GM19324 (cell line): ENCODE measurements around the gene OPA1.

Experiments used
- ATAC-seq: cut with Tn5 transposase; IDR thresholded peaks from one replicate; pipeline ENCODE4 v1.9.1; 2021; ENCODE audit warnings: mild to moderate bottlenecking, moderate library complexity; ENCODE audit not compliant: unreplicated experiment, low FRiP score

OPA1 gene

GRCh38 chr3:193702967-193703366, 110.0 kb downstream of the OPA1 start:
- no peak for ATAC-seq

GRCh38 chr3:193704431-193704830, 111.4 kb downstream of the OPA1 start:
- no peak for ATAC-seq

- ATAC-seq = no peak
Observed at GRCh38 chr3:193708270-193708669, 115.3 kb downstream of the OPA1 start.

- no peak for ATAC-seq
Observed at GRCh38 chr3:193710286-193711165, 117.5 kb downstream of the OPA1 start.

- no peak for ATAC-seq
Observed at GRCh38 chr3:193711166-193711485, 118.1 kb downstream of the OPA1 start.

- no peak for ATAC-seq
Observed at GRCh38 chr3:193711523-193711963, 118.5 kb downstream of the OPA1 start.

- ATAC-seq = no peak
Observed at GRCh38 chr3:193711964-193712598, 119.1 kb downstream of the OPA1 start.

- ATAC-seq = no peak
Observed at GRCh38 chr3:193712938-193713337, 119.9 kb downstream of the OPA1 start.

- no peak for ATAC-seq
Observed at GRCh38 chr3:193714523-193715137, 121.6 kb downstream of the OPA1 start.

- no peak for ATAC-seq
Observed at GRCh38 chr3:193716150-193716549, 123.1 kb downstream of the OPA1 start.

- ATAC-seq = no peak
Observed at GRCh38 chr3:193719735-193720134, 126.7 kb downstream of the OPA1 start.

GRCh38 chr3:193720169-193720568, 127.2 kb downstream of the OPA1 start:
- ATAC-seq = no peak

- no peak for ATAC-seq
Observed at GRCh38 chr3:193722566-193722965, 129.6 kb downstream of the OPA1 start.

- ATAC-seq = no peak
Observed at GRCh38 chr3:193727089-193727488, 134.1 kb downstream of the OPA1 start.

- no peak for ATAC-seq
Observed at GRCh38 chr3:193728429-193729087, 135.6 kb downstream of the OPA1 start.

GRCh38 chr3:193729088-193729465, 136.1 kb downstream of the OPA1 start:
- ATAC-seq = no peak

- no peak for ATAC-seq
Observed at GRCh38 chr3:193729601-193730000, 136.6 kb downstream of the OPA1 start.

- no peak for ATAC-seq
Observed at GRCh38 chr3:193730511-193730910, 137.5 kb downstream of the OPA1 start.

GRCh38 chr3:193730976-193731375, 138.0 kb downstream of the OPA1 start:
- ATAC-seq = no peak

- no peak for ATAC-seq
Observed at GRCh38 chr3:193731656-193732055, 138.6 kb downstream of the OPA1 start.

GRCh38 chr3:193732391-193732790, 139.4 kb downstream of the OPA1 start:
- no peak for ATAC-seq
